Stromal cell of bone marrow (primary cell): ENCODE measurements around the gene CDK11B.
"Not testable (repeated sequence)": the region's sequence is repeated elsewhere in the genome, so short reads cannot be mapped to it uniquely, and the experiment has no call there.

ENCODE experiments used
- DNase-seq: peaks from one replicate; pipeline ENCODE4 v3.0.0-alpha.2; 2012; ENCODE audit warnings: low read depth

Gene CDK11B

DNA sequence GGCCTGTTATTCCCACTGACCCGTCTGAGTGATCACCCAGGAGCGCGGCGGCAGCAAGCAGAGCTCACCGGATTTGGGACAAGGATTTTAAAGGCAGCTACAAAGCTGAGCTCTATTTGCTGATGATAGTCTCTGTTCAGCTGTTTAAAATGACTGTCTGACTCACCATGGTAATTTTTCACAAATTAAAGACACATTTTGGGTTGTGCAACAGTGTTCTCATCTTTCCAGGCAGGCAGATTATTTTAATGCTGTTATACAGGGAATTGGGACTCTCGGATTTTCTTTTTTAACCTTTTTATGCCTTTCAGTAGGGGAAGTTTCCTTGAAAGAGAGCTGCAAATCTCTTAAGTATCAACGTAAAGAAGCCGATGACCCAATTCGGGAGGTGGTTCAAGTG is 3.6 kb upstream of the CDK11B start:
- DNase-seq: peak; percentile 38

DNA sequence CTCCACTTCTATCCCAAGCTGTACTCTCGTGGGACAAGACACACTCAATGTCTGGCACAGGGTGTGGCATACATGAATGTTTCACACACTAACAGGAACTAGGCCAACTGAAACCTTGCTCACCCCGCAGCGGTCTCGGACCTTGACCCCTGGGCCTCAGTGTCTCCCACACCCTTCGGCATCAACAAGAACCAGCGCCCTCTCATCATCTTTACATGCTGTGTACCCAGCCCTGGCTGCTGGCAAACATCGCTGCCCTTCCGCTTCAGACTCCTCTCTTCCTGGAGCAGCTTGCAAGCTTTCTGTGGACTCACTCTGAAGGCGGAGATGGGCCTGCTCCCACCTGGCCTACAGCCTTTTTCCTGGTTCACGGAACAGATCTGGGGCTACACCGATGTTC is 10.5 kb downstream of the CDK11B start:
- DNase-seq: not testable (repeated sequence)

DNA sequence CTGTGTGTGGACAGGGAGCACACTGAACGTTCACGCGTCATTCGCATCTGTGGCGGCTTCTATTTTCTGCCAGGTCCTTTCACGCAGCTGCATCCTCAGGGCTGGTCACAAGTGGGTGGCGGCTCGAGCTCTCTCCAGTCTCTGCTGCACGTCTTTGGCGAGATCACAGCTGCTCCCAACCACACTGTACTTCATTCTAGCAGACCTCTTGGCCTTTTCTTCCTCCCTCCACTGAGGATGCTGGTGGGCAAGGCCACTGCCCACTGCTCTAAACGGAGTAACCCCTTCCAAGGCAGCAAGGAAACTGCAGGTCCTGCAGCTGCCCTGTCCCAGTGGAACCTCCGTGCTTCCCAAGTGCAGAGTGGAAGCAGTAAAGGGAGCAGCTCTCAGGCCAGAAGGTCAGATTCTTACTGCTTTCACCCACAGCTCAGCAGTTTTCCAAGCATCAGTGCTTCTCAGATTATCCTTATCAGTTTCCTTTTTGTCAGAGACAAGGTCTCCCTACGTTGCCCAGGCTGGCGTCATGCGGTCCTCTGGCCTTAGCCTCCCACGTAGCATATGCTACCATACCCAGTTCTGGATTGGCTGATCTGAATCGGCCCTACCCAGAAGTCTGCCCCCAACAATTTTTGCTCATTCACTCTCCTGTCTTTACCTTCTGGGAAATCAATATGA is 11.1 kb downstream of the CDK11B start:
- DNase-seq: not testable (repeated sequence)

DNA sequence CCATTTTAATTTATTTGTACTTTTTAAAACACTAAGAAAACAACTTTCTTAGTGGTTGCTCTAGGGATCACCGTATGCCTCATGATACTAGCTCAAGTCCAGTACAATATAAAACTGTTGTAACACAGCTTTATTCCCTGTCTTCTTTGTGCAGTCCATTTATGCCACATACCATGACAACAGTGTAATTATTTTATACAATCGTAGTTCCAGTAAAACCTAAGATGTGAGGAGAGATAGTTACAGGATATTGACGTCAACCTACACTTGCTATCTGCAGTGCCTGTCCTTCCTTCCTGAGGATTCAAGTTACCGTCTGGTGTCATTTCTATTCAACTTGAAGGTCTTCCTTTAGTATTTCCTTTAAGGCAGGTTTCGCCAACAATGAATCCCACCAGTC is 12.5 kb downstream of the CDK11B start:
- DNase-seq: not testable (repeated sequence)

DNA sequence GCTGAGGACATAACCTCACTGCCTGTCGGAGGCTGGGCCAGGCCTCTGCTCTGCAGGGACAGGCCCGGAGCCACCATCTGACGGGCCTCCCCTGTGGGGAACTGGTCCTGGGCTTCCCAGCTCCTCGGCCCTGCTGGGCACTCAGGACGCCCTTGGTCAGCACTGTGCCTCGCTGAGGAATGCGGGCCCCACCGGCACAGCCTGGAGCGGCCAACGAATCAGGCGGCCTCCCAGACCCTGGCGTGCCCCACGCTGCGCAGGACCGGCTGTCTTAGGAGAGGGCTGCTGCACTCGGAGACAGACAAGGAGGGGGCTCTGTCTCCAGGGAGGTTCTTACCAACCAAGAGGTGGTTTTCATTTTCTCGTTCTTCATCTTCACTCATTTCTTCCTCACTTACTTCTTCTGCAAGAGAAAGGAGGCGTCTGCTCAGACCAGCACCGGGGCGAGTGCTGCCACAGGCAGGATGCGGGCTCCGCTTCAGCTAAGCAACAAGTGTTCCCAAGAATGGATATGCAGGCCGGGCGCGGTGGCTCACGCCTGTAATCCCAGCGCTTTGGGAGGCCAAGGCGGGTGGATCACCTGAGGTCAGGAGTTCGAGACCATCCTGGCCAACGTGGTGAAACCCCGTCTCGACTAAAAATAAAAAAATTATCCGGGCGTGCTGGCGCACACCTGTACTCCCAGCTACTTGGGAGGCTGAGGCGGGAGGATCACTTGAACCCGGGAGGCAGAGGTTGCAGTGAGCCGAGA is 17.9 kb downstream of the CDK11B start:
- DNase-seq: not testable (repeated sequence)

DNA sequence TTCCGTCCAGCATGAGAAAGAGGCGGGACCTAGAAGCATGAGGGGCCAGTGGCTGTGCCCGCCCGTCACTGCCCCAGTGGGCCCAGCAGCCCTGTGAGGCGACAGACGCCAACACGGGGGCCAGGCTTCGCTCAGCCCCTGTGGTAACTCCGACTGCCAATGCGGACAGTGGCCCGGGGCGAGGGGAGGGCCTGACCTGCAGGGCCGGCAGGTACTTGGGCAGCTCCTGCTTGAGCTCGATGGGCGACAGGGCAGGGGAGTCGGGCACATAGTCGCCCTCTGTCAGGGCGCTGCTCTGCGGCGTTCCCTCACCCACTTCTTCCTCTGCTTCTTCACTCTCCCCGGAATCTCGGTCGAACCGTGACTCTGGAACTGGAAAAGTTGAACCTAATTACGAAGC is 18.7 kb downstream of the CDK11B start:
- DNase-seq: not testable (repeated sequence)

DNA sequence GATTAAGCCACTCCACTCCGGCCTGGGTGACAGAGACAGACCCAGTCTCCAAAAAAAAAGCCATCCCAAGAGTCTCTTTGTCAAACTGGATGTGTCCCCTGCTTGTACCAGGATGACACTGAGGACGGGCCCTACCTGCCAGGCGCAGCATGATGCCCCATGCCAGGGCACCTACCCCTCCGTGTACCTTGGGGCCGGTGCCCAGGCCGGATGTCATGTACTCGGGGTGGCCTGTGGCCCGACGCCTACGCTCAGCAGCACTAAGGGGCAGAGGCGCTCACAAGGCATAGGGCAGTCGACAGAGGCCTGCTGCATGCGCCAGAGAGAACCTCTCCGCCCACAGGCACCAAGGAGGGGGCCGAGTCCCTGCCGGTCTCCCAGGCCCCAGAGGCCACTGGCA is 19.4 kb downstream of the CDK11B start:
- not testable (repeated sequence) for DNase-seq

DNA sequence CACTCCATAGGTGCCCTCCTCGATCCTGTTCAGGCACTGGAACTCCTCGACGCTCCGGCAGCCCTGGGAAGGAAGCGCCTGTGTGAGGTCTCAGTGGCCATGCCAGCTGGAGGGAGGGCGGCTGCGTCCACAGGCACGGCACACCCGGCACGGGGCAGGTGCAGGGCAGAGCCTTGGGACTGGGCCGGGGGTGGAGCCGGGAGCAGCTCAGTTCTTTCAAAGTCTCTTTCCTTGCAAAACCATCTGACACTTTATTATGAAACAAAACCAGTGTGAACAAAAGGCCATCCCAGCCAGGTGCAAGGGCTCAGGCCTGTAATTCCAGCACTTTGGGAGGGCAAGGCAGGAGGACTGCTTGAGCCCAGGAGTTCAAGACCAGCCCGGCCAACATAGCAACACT is 20.3 kb downstream of the CDK11B start:
- not testable (repeated sequence) for DNase-seq

DNA sequence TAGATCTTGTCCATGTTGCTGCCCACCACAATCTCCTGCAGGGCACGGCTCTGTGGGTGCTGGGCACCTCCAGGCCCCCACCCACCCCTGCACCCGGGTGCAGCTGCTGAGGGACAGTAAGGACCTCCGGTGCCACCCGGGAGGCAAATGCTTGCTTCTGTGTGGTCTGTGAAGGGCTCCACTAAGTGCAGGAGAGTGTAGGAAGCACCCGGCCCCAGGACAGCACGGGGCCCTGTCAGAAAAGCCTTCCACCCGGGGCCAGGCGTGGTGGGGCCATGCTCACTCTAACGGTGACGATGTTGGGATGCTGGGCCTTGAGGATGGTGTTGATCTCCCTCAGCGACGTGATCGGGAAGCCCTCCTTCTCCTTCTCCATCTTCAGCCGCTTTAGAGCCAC is 21.3 kb downstream of the CDK11B start:
- not testable (repeated sequence) for DNase-seq

DNA sequence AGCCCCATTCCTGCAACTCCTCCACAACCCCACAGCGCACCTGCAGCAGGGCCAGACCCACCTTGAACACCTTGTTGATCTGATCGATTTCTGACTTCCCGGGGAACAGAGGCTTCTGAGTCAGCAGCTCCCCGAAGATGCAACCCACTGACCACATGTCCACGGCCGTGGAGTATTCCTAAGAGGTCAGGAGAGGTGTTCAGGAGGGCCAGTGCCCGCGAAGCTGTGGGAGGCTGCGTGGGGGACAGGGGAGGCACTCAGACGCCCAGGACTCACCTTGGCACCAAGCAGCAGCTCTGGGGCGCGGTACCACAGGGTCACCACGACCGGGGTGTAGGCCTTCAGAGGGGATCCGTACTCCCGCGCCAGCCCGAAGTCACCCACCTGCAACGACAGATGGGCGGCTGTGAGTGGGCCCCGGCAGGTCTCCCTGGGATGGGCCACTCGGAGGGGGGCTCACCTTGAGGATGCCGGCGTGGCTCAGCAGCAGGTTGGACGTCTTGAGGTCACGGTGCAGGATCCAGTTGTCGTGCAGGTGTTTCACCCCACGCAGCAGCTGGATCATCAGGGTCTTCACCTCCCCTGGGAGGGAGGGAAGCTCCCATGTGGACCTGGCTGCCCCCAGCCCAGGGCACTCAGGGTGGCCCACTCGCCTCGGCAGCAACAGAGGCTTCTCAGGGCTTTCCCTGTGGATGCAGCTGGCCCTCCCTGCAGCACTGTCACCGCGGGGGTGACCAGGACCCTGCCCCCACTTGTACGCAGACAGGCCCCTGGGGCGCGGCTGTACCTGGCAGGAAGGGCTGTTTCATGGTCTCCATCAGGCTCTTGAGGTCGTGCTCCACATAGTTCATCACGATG is 22.0 kb downstream of the CDK11B start:
- DNase-seq: not testable (repeated sequence)

DNA sequence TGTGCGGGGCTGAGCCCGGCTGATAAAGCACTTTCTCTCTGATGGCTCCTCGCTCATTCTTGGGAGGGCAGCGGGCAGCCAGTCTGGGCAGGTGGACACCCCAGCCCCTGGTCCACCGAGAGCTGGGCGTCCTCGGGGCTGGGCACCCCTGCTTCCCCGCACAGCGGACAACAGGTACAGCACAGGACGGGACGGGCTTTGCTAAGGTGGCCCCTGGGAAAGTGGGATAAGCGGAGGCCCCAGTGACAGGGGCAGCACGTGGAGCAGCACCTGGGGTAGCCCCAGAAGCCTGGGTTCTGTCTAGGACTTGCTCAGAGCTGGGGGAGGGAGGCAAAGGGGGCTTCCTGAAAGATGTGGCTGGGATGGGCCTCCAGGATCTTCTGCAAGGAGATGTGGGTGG is 24.2 kb downstream of the CDK11B start:
- not testable (repeated sequence) for DNase-seq

DNA sequence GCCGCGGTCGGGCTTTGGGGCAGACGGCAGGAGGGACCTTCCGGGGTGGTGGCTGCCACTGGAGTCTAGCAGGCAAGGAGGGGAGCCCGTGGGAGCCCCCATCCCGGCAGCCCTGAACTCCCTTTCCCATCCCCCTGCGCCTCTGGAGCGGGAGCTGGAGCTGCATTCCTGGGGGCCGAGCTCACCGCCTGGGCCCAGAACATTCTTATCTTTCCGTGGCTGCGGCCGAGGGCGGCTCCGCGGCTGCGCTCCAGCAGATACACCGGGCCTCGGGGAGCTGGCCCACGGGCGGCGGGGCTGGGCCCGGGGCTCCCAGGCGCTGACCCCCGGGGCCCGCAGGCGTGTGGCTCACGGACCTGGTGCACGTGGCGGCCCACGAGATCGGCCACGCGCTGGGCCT is 25.4 kb downstream of the CDK11B start:
- DNase-seq: not testable (repeated sequence)

DNA sequence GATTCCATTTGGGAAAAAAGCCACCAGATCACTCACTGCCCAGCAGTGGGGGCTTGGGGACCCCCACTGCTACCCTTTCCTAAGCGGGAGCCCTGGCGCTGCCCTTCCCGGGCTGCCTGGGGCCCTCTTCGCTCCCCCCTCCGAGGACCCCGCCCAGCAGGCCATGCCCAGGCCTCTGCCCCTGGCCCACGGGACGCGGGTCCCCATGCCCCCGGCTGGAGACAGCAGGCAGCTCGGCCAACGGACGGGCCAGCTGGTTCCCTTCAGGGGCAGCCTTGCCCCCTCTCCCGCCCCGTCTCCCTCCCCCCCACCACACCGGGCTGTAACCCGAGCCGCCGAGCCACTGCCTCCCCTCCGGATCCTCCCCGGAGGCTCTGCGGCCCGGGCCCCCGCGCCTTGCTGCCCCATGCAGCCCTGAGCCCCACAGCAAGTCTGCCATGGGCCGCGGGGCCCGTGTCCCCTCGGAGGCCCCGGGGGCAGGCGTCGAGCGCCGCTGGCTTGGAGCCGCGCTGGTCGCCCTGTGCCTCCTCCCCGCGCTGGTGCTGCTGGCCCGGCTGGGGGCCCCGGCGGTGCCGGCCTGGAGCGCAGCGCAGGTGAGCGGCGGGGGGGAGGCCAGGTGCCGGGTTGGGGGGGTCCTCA is 26.9 kb downstream of the CDK11B start, which contains the start of gene MMP23B:
TSS of gene MMP23B (plus strand) at position 392 of the 639 bp plus-strand sequence. CDS start at position 438, 46 bp downstream.
- DNase-seq: no peak

DNA sequence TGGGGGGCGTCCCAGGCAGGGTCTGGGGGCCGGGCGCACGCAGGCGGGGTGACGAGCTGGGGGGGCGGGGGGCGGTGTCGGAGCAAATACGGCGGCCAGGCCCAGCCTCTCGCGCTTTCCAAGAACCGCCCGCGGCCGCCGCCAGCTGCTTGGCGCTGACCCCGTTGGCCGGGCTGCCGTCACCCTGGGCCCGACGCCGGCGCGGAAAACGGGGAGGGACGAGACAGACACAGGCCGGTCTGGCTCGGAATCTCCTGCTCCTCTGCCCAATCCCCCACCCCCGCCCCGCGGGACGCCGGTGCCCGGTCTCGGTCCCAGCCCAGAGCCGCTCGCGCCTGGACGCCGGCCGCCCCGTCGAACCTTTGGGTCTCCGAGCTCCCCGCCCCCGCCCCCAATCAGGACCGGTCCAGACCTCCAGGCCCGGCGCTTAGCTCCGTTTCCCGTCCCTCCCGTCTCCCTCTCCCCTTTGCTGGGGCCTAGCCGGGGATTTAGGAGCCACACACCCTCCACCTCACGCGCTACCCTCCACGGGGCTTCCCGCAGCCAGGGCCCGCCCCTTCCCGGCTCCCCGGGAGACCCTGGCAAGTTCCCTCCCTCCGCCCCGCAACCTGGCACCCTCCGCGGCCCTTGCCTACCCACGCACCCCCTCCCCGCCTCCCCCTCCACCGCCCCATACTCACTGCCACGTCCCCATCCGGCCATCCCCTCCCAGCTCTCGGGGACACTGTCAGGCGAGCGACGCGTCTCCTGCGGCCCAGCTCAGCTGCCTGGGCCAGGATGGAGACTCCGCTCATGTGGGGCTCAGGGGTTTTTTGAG is 27.6 kb downstream of the CDK11B start:
- DNase-seq: no peak

DNA sequence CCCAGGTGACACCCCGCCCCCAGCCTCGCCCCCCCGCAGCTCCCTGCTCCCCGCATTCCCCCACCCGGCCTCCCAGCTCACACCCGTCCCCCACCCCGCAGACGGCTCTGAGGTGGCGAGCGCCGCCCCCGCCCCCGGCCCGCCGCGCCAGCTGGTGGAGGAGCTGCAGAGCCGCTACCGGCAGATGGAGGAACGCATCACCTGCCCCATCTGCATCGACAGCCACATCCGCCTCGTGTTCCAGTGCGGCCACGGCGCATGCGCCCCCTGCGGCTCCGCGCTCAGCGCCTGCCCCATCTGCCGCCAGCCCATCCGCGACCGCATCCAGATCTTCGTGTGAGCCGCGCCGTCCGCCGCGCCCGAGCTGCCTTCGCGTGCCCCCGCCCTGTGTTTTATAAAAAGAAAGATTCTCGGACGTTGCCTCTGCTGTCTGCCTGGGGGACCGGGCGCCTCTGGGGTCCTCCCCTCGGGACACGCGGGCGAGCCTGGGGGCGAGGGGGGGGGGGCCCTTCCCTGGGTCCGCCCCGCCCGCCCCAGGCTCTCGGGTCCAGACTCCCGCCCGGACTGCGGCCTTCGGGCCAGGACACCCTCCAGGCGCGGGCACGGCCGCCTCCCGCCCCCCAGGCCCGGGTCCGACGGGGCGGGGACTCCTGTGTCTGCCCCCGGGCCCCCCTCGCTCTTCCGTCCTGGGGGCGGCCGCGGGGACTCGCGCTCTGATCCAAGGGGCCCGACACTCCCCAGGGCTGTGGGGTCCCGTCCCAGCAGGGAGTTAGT is 28.4 kb downstream of the CDK11B start:
- no peak for DNase-seq

DNA sequence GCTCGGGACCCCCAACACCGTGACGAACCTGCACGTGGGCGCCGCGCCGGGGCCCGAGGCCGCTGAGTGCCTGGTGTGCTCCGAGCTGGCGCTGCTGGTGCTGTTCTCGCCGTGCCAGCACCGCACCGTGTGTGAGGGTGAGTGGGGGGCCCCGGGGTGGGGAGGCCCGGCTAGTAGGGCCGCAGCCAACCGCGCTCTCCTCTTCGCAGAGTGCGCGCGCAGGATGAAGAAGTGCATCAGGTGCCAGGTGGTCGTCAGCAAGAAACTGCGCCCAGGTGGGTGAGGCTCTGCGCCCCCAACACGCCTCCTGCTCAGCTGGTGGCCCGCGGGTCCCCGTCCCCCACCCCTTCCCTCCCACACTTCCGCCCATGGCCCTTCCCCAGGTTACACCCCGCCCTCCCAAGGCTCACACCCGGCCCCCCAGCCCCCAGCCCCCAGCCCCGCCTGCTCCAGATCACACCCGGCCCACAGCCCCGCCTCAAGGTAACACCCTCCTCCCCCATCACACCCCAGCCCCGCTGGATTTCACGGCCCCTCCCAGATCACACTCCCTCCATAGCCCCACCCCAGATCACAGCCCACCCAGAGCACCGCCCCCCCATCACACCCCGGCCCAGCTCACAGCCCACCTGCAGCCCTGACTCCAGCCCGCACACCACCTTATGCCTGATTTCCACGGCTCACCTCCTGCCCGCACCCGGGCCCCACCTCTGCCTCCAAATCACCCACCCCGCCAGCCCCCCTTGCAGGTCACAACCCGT is 29.2 kb downstream of the CDK11B start:
- DNase-seq: no peak

DNA sequence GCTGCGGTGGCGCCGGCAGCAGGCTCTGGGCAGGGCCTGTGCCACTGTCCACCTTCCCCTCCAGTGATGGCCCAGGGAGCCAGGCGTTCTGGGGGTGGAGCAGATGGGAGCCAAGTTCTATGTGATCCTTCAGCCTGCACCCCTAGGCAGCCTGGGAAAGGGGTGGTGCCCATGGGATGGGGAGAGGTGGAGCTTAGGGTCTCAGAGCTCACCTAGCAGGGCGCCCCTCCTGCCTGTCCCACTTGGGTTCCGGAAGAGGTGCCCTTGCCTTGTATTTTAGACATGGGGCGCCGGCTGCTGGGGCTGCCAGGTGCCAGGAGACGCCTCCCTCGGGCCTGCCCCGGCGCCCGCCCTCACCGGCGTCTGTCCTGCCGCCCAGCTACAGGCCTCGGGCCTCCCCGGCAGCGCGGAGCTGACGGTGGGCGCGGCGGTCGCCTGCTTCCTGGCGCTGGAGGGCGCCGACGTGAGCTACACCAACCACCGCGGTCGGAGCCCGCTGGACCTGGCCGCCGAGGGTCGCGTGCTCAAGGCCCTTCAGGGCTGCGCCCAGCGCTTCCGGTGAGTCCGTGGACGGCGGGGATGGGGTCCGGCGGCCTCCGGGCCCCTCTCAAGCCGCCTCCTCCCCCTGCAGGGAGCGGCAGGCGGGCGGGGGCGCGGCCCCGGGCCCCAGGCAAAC is 29.9 kb downstream of the CDK11B start:
- no peak for DNase-seq

DNA sequence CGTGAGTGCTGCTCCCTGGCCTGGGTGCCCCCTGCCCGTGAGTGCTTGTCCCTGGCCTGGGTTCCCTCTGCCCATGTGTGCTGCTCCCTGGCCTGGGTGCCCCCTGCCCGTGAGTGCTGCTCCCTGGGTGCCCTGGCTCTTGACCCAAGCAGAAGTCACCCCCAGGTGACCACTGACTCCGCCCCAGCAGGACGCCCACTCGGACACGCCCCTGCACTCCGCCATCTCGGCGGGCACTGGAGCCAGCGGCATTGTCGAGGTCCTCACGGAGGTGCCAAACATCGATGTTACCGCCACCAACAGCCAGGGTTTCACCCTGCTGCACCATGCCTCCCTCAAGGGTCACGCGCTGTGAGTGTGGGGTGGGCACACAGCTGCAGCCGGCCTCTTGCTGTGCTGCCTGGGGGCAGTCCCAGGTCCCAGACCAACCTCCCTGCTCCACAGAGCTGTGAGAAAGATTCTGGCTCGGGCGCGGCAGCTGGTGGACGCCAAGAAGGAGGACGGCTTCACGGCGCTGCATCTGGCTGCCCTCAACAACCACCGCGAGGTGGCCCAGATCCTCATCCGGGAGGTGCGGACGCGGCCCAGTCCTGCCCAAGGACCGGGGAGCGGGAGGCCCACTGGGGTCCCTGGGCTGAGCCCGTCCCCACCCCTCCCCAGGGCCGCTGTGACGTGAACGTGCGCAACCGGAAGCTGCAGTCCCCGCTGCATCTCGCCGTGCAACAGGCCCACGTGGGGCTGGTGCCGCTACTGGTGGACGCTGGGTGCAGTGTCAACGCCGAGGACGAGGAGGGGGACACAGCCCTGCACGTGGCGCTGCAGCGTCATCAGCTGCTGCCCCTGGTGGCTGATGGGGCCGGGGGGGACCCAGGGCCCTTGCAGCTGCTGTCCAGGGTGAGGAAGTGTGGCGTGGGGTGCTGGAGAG is 30.7 kb downstream of the CDK11B start:
- DNase-seq: no peak
